Adrenal gland (tissue), 19 donors: Measurements from ENCODE around the gene DEPDC1B. TPM values are rescaled to one million over a fixed set of nuclear protein-coding genes. Genes with fewer than 3 reads are reported as not detected.
A peak's percentile ranks its signal among the peaks of the same experiment; 100 is the strongest.

ENCODE experiments used
- DNase-seq, 7 donors: peaks; one replicate each; pipeline ENCODE4 v3.0.0-alpha.2; 2019 to 2020
- H3K27ac ChIP-seq, 5 donors: fragments of 200-600 bp; sonication (generic) in 4 of 5; 1 replicate in 3 of 5; 2 replicates in 2 of 5; pipeline versions ENCODE4 v1.5.1 to v1.8.0; 2016 to 2020; ENCODE audit warnings: mild to moderate bottlenecking in 1 of 5
- H3K27me3 ChIP-seq: fragments of 200-600 bp; 2 replicates; pipeline ENCODE4 v1.8.0; 2021
- H3K36me3 ChIP-seq, 2 donors: fragments of 200-600 bp; replicated peaks in 1 of 2; 1 replicate in 1 of 2; 2 replicates in 1 of 2; pipeline versions ENCODE4 v1.5.1 to v1.8.0; 2018 to 2022
- H3K4me1 ChIP-seq, 2 donors: fragments of 200-600 bp; replicated peaks in 1 of 2; 1 replicate in 1 of 2; 2 replicates in 1 of 2; pipeline versions ENCODE4 v1.5.1 to v1.8.0; 2018 to 2021
- H3K4me3 ChIP-seq, 4 donors: fragments of 200-600 bp; sonication (generic) in 3 of 4; one replicate each; pipeline ENCODE4 v1.5.1; 2016 to 2018
- H3K9me3 ChIP-seq, 3 donors: fragments of 200-600 bp; sonication (generic) in 1 of 3; replicated peaks in 1 of 3; 1 replicate in 2 of 3; 2 replicates in 1 of 3; pipeline versions ENCODE4 v1.5.1 to v1.8.0; 2016 to 2021
- CTCF ChIP-seq, 6 experiments: fragments of 450-650 bp in 4 of 6; fragments of 200-600 bp in 2 of 6; sonication (generic) in 1 of 6; IDR thresholded peaks; 1 replicate in 5 of 6; 2 replicates in 1 of 6; pipeline versions ENCODE4 v1.5.1 to v1.8.0; 2016 to 2021; ENCODE audit warnings: antibody characterized with exemption in 6 of 6, mild to moderate bottlenecking in 2 of 6, moderate library complexity in 1 of 6
- POLR2A ChIP-seq, 2 donors: fragments of 450-650 bp; IDR thresholded peaks; one replicate each; pipeline ENCODE4 v1.6.1; 2017; ENCODE audit warnings: antibody characterized with exemption in 2 of 2, mild to moderate bottlenecking in 2 of 2, moderate library complexity in 1 of 2
- WGBS, 4 donors: extraction: QIAGEN DNeasy Blood & Tissue Kit in 2 of 4; methylation state at CpG; one replicate each; pipeline versions ENCODE4 v1.1.5 to v1.1.7; 2013 to 2017; 5-methylcytosine and 5-hydroxymethylcytosine counted together
- intact Hi-C, 2 donors: fragments of 100-400 bp; cut with DNase I; formaldehyde crosslinking; loops; one replicate each; pipeline versions ENCODE4 v1.14.1 to v1.15.0; 2022 to 2023
- long read RNA-seq, 10 donors: library from polyadenylated mRNA in 3 of 10; unstranded in 2 of 10; stranded (forward) in 1 of 10; transcript quantifications; one replicate each; pipeline ENCODE4 v2.0.0 and lab custom pipeline, GENCODE V29; 2021 to 2026
- polyA plus RNA-seq, 3 donors: library from polyadenylated mRNA; stranded (reverse); fragments of 200-250 nt in 2 of 3; fragments of 350-450 nt in 1 of 3; fragmentation: Illumina TruSeq in 1 of 3; extraction: RNeasy Lipid Tissue Mini Kit (QIAGEN cat#74804) in 1 of 3; gene quantifications; one replicate each; pipeline ENCODE4 v1.2.3, GENCODE V29; 2013 to 2014
- total RNA-seq, 9 donors: library from RNA; depleted of rRNA in 4 of 9; stranded (reverse); fragments of >200 nt in 4 of 9; fragments of 120-200 nt in 1 of 9; fragmentation: NEBNext Ultra II Directional in 1 of 9; extraction: Animal tissue kit (Norgen Biotek cat#: 25700) in 1 of 9; gene quantifications; one replicate each; pipeline versions ENCODE4 v1.1.0 to v1.2.4, GENCODE V29; 2013 to 2023
- donor health status: healthy with polysubstance abuse.
- donor health status: Bipolar disorder and iron deficiency.
- donor health status: DM: yes; HTN: yes; CAD: no.
- donor health status: DM: no; HTN: no; CAD: no.
- donor health status: DM: no; HTN: no; CAD: no.
- donor health status: DM: yes; HTN: yes; CAD: no.

DEPDC1B gene
- total RNA-seq (1 to 10 TPM in 1 of 9 donors, under 1 TPM in 7, not detected in 1; 0.14 to 7.0 (median 0.48) TPM), polyA plus RNA-seq (under 1 TPM; 0.08 to 0.44 (median 0.13) TPM)
- long read RNA-seq, donor 1, partial matches to known transcripts: 0 of 1 reads
- long read RNA-seq, donor 1, other reads (novel, unspliced or antisense): 0 of 1 reads
- long read RNA-seq, donor 2, partial matches to known transcripts: 0 of 1 reads
- long read RNA-seq, donor 2, other reads (novel, unspliced or antisense): 0 of 1 reads
- long read RNA-seq, donor 3: 0 reads
- long read RNA-seq, donor 4, partial matches to known transcripts: 0 of 1 reads
- long read RNA-seq, donor 4, other reads (novel, unspliced or antisense): 1 of 1 reads
- long read RNA-seq, donor 5, partial matches to known transcripts: 0 of 1 reads
- long read RNA-seq, donor 5, other reads (novel, unspliced or antisense): 0 of 1 reads
- long read RNA-seq, donor 6: 0 reads
- long read RNA-seq, donor 7: 0 reads
- long read RNA-seq, donor 8, partial matches to known transcripts: 0 of 4 reads
- long read RNA-seq, donor 8, other reads (novel, unspliced or antisense): 0 of 4 reads
- long read RNA-seq, donor 9: 0 reads
- long read RNA-seq, donor 10: 0 reads

GRCh38 chr5:60699609-60700415 is at the start of gene DEPDC1B:
DEPDC1B (minus strand) TSS chr5:60700166; CDS start chr5:60700093, 73 bp downstream.
- no peaks in the 10 kb centered on the region for H3K9me3 ChIP-seq
- intact Hi-C loops: no loop called here
- no peaks in the 10 kb centered on the region for H3K27me3 ChIP-seq
- H3K36me3 ChIP-seq: no peaks in the 10 kb centered on the region
- WGBS, 4 donors: 0 to 1% (median 0%) methylated on average over 22 to 72 of the region's 72 CpGs
- TF ChIP-seq CTCF (IDR thresholded peaks at IDR 0.05) (no peak), POLR2A (IDR thresholded peaks at IDR 0.05) (peak in 1 of 2 donors; percentile 50)
- H3K27ac ChIP-seq: peak within 1 kb of the TSS in 3 of 5 donors; percentile 56 to 76 (median 74)
- peak; percentile 78 to 90 (median 84) for DNase-seq
- peak within 1 kb of the TSS; percentile 49 to 93 (median 80) for H3K4me3 ChIP-seq
- H3K4me1 ChIP-seq: peaks cover 0 to 15% of the 10 kb centered on the region in 2 donors

- no peaks in the 10 kb centered on the region for H3K36me3 ChIP-seq
- no peaks in the 10 kb centered on the region for H3K4me1 ChIP-seq
- H3K9me3 ChIP-seq: peaks cover 0 to 10% (median 0%) of the 10 kb centered on the region in 3 donors
- no peak for DNase-seq
- WGBS, 4 donors: 95 to 100% (median 96%) methylated on average over 1 to 6 of the region's 6 CpGs
- TF ChIP-seq CTCF (IDR thresholded peaks at IDR 0.05): no peak
- TF ChIP-seq POLR2A (IDR thresholded peaks at IDR 0.05): no peak
- H3K27me3 ChIP-seq: no peaks in the 10 kb centered on the region
- H3K4me3 ChIP-seq: no peak overlapping the region
- no peak overlapping the region for H3K27ac ChIP-seq
- intact Hi-C loops: no loop called here
These were observed 44.7 kb upstream of the DEPDC1B start for GRCh38 chr5:60744682-60745081.

- no peaks in the 10 kb centered on the region for H3K27me3 ChIP-seq
- H3K9me3 ChIP-seq: peaks cover 0 to 10% (median 0%) of the 10 kb centered on the region in 3 donors
- no peaks in the 10 kb centered on the region for H3K36me3 ChIP-seq
- no peak overlapping the region for H3K27ac ChIP-seq
- TF ChIP-seq CTCF (IDR thresholded peaks at IDR 0.05): no peak
- TF ChIP-seq POLR2A (IDR thresholded peaks at IDR 0.05): no peak
- DNase-seq: no peak
- intact Hi-C loops: no loop called here
- H3K4me1 ChIP-seq: no peaks in the 10 kb centered on the region
- no peak overlapping the region for H3K4me3 ChIP-seq
- WGBS, 4 donors: 88 to 94% (median 92%) methylated on average over 32 to 40 of the region's 40 CpGs
These were observed 43.7 kb upstream of the DEPDC1B start for GRCh38 chr5:60743511-60744314.
